Neural progenitor cell (in vitro differentiated cells): ENCODE data around the gene ARHGAP22. TPM values are rescaled to one million over a fixed set of nuclear protein-coding genes. Genes with fewer than 3 reads are reported as not detected.

ENCODE experiments used
- DNase-seq: peaks from one replicate; pipeline ENCODE4 v3.0.0-alpha.2; 2016; ENCODE audit warnings: low spot score
- H2AFZ ChIP-seq: fragments of 200-600 bp; sonication (generic); replicated peaks from 2 replicates; pipeline ENCODE4 v1.6.1; 2016; ENCODE audit warnings: antibody characterized with exemption
- H3F3A ChIP-seq: fragments of 200-600 bp; sonication (generic); 2 replicates; pipeline ENCODE4 v1.6.1; 2016; ENCODE audit warnings: antibody characterized with exemption, low read depth
- H3K27ac ChIP-seq: fragments of 200-600 bp; sonication (generic); 2 replicates; pipeline ENCODE4 v1.5.1; 2016; ENCODE audit warnings: mild to moderate bottlenecking
- H3K27me3 ChIP-seq: fragments of 200-600 bp; sonication (generic); 2 replicates; pipeline ENCODE4 v1.6.1; 2016; ENCODE audit warnings: mild to moderate bottlenecking, moderate library complexity
- H3K36me3 ChIP-seq: fragments of 200-600 bp; sonication (generic); 2 replicates; pipeline ENCODE4 v1.5.1; 2016
- H3K4me1 ChIP-seq: fragments of 200-600 bp; sonication (generic); 2 replicates; pipeline ENCODE4 v1.6.1; 2016; ENCODE audit warnings: mixed run types
- H3K4me2 ChIP-seq: fragments of 200-600 bp; sonication (generic); 2 replicates; pipeline ENCODE4 v1.6.1; 2016
- H3K4me3 ChIP-seq: fragments of 200-600 bp; sonication (generic); 2 replicates; pipeline ENCODE4 v1.5.1; 2016
- H3K79me2 ChIP-seq: fragments of 200-600 bp; sonication (generic); 2 replicates; pipeline ENCODE4 v1.6.1; 2016; ENCODE audit warnings: low read depth
- H3K9ac ChIP-seq: fragments of 200-600 bp; sonication (generic); 2 replicates; pipeline ENCODE4 v1.6.1; 2016
- H3K9me3 ChIP-seq: fragments of 200-600 bp; sonication (generic); 2 replicates; pipeline ENCODE4 v1.5.1; 2016; ENCODE audit warnings: low read depth
- H4K20me1 ChIP-seq: fragments of 200-600 bp; sonication (generic); 2 replicates; pipeline ENCODE4 v1.6.1; 2016; ENCODE audit warnings: low read depth
- H3K27ac Mint-ChIP-seq: 3 replicates; pipeline ENCODE4 v1.8.0; 2021; ENCODE audit warnings: mixed read lengths
- H3K27me3 Mint-ChIP-seq: 2 replicates; pipeline ENCODE4 v1.8.0; 2022; ENCODE audit warnings: low read depth, mild to moderate bottlenecking, inconsistent platforms, moderate library complexity, mixed read lengths; ENCODE audit not compliant: insufficient read depth
- H3K36me3 Mint-ChIP-seq: 3 replicates; pipeline ENCODE4 v1.8.0; 2021; ENCODE audit warnings: mixed read lengths
- H3K4me1 Mint-ChIP-seq: 3 replicates; pipeline ENCODE4 v1.8.0; 2021; ENCODE audit warnings: mixed read lengths
- H3K4me3 Mint-ChIP-seq: 3 replicates; pipeline ENCODE4 v1.8.0; 2021; ENCODE audit warnings: mild to moderate bottlenecking, moderate library complexity, mixed read lengths
- H3K9me3 Mint-ChIP-seq: 3 replicates; pipeline ENCODE4 v1.8.0; 2020; ENCODE audit warnings: mixed read lengths
- CTCF ChIP-seq: fragments of 200-600 bp; sonication (generic); IDR thresholded peaks from 2 replicates; pipeline ENCODE4 v1.5.1; 2017; ENCODE audit warnings: antibody characterized with exemption, mild to moderate bottlenecking
- EZH2 ChIP-seq: fragments of 200-600 bp; sonication (generic); IDR thresholded peaks from 2 replicates; pipeline ENCODE4 v1.6.1; 2017; ENCODE audit warnings: antibody characterized with exemption, mild to moderate bottlenecking, moderate library complexity
- EZH2phosphoT487 ChIP-seq: fragments of 200-600 bp; sonication (generic); IDR thresholded peaks from 2 replicates; pipeline ENCODE4 v1.6.1; 2017; ENCODE audit warnings: antibody characterized with exemption
- total RNA-seq: library from RNA; depleted of rRNA; stranded (reverse); fragments of >200 nt; gene quantifications from 2 replicates; pipeline ENCODE4 v1.2.3, GENCODE V29; 2015; ENCODE audit warnings: low replicate concordance

Gene ARHGAP22
- total RNA-seq, 1 donor from 2014 or later: 1.7 TPM

DNA sequence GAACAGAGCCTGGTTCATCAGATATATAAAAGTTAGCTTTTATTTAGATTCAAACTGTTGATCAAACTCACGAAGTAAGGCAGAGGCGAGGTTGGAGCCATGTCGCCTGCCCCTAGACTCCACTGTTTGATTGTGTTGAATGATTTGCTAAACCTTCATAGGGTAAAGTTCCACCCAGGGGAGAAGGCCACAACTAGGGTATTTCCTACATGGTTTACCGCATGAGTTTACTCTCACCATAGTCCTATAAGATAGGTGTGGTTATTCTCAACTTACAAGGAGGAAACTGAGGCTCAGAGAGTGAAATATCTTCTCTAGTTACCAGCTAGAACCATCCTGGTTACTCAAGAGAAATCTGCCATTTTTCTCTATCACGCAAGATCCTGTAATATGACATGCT, 31.8 kb downstream of the ARHGAP22 start:
- H3K4me3 Mint-ChIP-seq: no peak overlapping the region
- Histone ChIP-seq H2AFZ (no peak overlapping the region), H3K4me3 (no peak overlapping the region), H3K27me3 (no peaks in the 10 kb centered on the region), H3K36me3 (no peaks in the 10 kb centered on the region), H4K20me1 (no peaks in the 10 kb centered on the region), H3K79me2 (no peaks in the 10 kb centered on the region), H3K9ac (no peak overlapping the region), H3F3A (peaks cover 1% of the 10 kb centered on the region), H3K4me2 (no peak overlapping the region), H3K27ac (no peak overlapping the region), H3K9me3 (no peaks in the 10 kb centered on the region), H3K4me1 (no peaks in the 10 kb centered on the region)
- DNase-seq: no peak
- no peak for TF ChIP-seq EZH2phosphoT487
- TF ChIP-seq EZH2: no peak
- TF ChIP-seq CTCF: no peak
- H3K27me3 Mint-ChIP-seq: no peaks in the 10 kb centered on the region
- no peak overlapping the region for H3K27ac Mint-ChIP-seq
- H3K9me3 Mint-ChIP-seq: no peaks in the 10 kb centered on the region
- H3K36me3 Mint-ChIP-seq: no peaks in the 10 kb centered on the region
- peaks cover 1% of the 10 kb centered on the region for H3K4me1 Mint-ChIP-seq

- no peaks in the 10 kb centered on the region for H3K9me3 Mint-ChIP-seq
- H3K27me3 Mint-ChIP-seq: no peaks in the 10 kb centered on the region
- Histone ChIP-seq H3K4me1 (no peaks in the 10 kb centered on the region), H3K27me3 (no peaks in the 10 kb centered on the region), H3K27ac (no peak overlapping the region), H3K4me2 (no peak overlapping the region), H3K36me3 (no peaks in the 10 kb centered on the region), H3K79me2 (no peaks in the 10 kb centered on the region), H2AFZ (no peak overlapping the region), H3K9ac (no peak overlapping the region), H3K9me3 (no peaks in the 10 kb centered on the region), H3K4me3 (no peak overlapping the region), H3F3A (no peaks in the 10 kb centered on the region), H4K20me1 (no peaks in the 10 kb centered on the region)
- no peaks in the 10 kb centered on the region for H3K36me3 Mint-ChIP-seq
- no peaks in the 10 kb centered on the region for H3K4me1 Mint-ChIP-seq
- no peak overlapping the region for H3K4me3 Mint-ChIP-seq
- no peak overlapping the region for H3K27ac Mint-ChIP-seq
- DNase-seq: no peak
- no peak for TF ChIP-seq CTCF
- TF ChIP-seq EZH2: no peak
- no peak for TF ChIP-seq EZH2phosphoT487
These were observed 32.5 kb downstream of the ARHGAP22 start for GRCh38 chr10:48572414-48572813.

GRCh38 chr10:48568546-48568945, 36.3 kb downstream of the ARHGAP22 start:
- Mint-ChIP-seq H3K4me1 (peaks cover 7% of the 10 kb centered on the region), H3K36me3 (no peaks in the 10 kb centered on the region), H3K9me3 (no peaks in the 10 kb centered on the region), H3K4me3 (no peak overlapping the region), H3K27ac (no peak overlapping the region), H3K27me3 (peaks cover 4% of the 10 kb centered on the region)
- Histone ChIP-seq H3K4me1 (no peaks in the 10 kb centered on the region), H3K36me3 (no peaks in the 10 kb centered on the region), H3K4me2 (no peak overlapping the region), H3K9me3 (no peaks in the 10 kb centered on the region), H2AFZ (no peak overlapping the region), H3K79me2 (no peaks in the 10 kb centered on the region), H3K27ac (no peak overlapping the region), H3K4me3 (no peak overlapping the region), H3K9ac (no peak overlapping the region), H3K27me3 (no peaks in the 10 kb centered on the region), H4K20me1 (no peaks in the 10 kb centered on the region), H3F3A (no peaks in the 10 kb centered on the region)
- no peak for TF ChIP-seq EZH2
- no peak for TF ChIP-seq CTCF
- TF ChIP-seq EZH2phosphoT487: no peak
- no peak for DNase-seq

DNA sequence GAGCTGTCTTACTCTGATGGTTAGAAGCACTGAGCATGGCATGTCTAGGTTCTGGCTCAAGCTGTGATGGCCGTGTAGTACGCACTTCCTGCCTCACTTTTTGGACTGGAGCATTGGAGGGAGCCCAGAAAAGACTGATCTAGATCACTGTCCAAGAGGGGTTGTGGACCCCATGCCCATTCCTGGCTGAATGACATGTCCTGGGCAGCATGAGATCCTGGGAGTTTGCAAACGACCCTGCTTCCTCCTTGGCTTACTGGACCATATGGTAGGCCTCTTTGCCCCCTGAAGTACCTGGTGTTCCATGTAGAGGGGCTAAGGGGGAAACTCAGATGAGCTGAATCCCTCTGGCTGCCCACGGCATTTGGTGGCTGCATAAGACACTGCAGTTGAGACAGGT, 36.7 kb downstream of the ARHGAP22 start:
- no peaks in the 10 kb centered on the region for H3K79me2 ChIP-seq

More for the DNA sequence above, 36.7 kb downstream of the ARHGAP22 start:
- Mint-ChIP-seq H3K27ac (no peak overlapping the region), H3K36me3 (no peaks in the 10 kb centered on the region), H3K27me3 (peaks cover 7% of the 10 kb centered on the region), H3K4me3 (no peak overlapping the region), H3K9me3 (no peaks in the 10 kb centered on the region), H3K4me1 (peaks cover 7% of the 10 kb centered on the region)
- H2AFZ ChIP-seq: no peak overlapping the region
- H3K27me3 ChIP-seq: no peaks in the 10 kb centered on the region
- no peak overlapping the region for H3K4me2 ChIP-seq
- H3K4me3 ChIP-seq: no peak overlapping the region
- no peak for DNase-seq
- H3K36me3 ChIP-seq: no peaks in the 10 kb centered on the region
- H3F3A ChIP-seq: no peaks in the 10 kb centered on the region
- no peak overlapping the region for H3K27ac ChIP-seq
- H3K9ac ChIP-seq: no peak overlapping the region
- H3K9me3 ChIP-seq: no peaks in the 10 kb centered on the region
- no peaks in the 10 kb centered on the region for H3K4me1 ChIP-seq
- no peaks in the 10 kb centered on the region for H4K20me1 ChIP-seq
- TF ChIP-seq EZH2phosphoT487 (no peak), EZH2 (no peak), CTCF (no peak)
